ENCODE results near the gene AJAP1.

The AJAP1 gene

GRCh38 chr1:4728319-4729089 lies 74.1 kb downstream of the AJAP1 start:
- H3K4me3 ChIP-seq (replicated peaks; ENCODE audit: low read depth, low read length), result no peak overlapping the region
- no peaks in the 10 kb centered on the region for H3K36me3 ChIP-seq (ENCODE audit: control insufficient read depth, insufficient read depth, low read length)
- no peaks in the 10 kb centered on the region for H3K27me3 ChIP-seq (replicated peaks; ENCODE audit: control insufficient read depth, insufficient read depth, low read length)
- DNase-seq (ENCODE audit: extremely low read depth, insufficient read length), result no peak
- no peak for TF ChIP-seq CTCF (IDR thresholded peaks at IDR 0.05; ENCODE audit: insufficient read depth, low read length, poor library complexity, severe bottlenecking)

- DNase-seq (ENCODE audit: extremely low read depth, insufficient read length), result no peak
- Histone ChIP-seq H3K36me3 (ENCODE audit: control insufficient read depth, insufficient read depth, low read length) (no peaks in the 10 kb centered on the region), H3K4me3 (replicated peaks; ENCODE audit: low read depth, low read length) (no peak overlapping the region), H3K27me3 (replicated peaks; ENCODE audit: control insufficient read depth, insufficient read depth, low read length) (no peaks in the 10 kb centered on the region)
- TF ChIP-seq CTCF (IDR thresholded peaks at IDR 0.05; ENCODE audit: insufficient read depth, low read length, poor library complexity, severe bottlenecking), result no peak
These were observed 74.7 kb downstream of the AJAP1 start for GRCh38 chr1:4729090-4729471.

- H3K27me3 ChIP-seq (replicated peaks; ENCODE audit: control insufficient read depth, insufficient read depth, low read length), result no peaks in the 10 kb centered on the region
- no peaks in the 10 kb centered on the region for H3K36me3 ChIP-seq (ENCODE audit: control insufficient read depth, insufficient read depth, low read length)
- H3K4me3 ChIP-seq (replicated peaks; ENCODE audit: low read depth, low read length), result no peak overlapping the region
- TF ChIP-seq CTCF (IDR thresholded peaks at IDR 0.05; ENCODE audit: insufficient read depth, low read length, poor library complexity, severe bottlenecking), result no peak
- no peak for DNase-seq (ENCODE audit: extremely low read depth, insufficient read length)
These were observed 75.7 kb downstream of the AJAP1 start for GRCh38 chr1:4730078-4730477.

- no peak for TF ChIP-seq CTCF (IDR thresholded peaks at IDR 0.05; ENCODE audit: insufficient read depth, low read length, poor library complexity, severe bottlenecking)
- Histone ChIP-seq H3K4me3 (replicated peaks; ENCODE audit: low read depth, low read length) (no peak overlapping the region), H3K27me3 (replicated peaks; ENCODE audit: control insufficient read depth, insufficient read depth, low read length) (no peaks in the 10 kb centered on the region), H3K36me3 (ENCODE audit: control insufficient read depth, insufficient read depth, low read length) (no peaks in the 10 kb centered on the region)
- no peak for DNase-seq (ENCODE audit: extremely low read depth, insufficient read length)
These were observed 79.2 kb downstream of the AJAP1 start for GRCh38 chr1:4733446-4734177.

- no peaks in the 10 kb centered on the region for H3K27me3 ChIP-seq (replicated peaks; ENCODE audit: control insufficient read depth, insufficient read depth, low read length)
- H3K4me3 ChIP-seq (replicated peaks; ENCODE audit: low read depth, low read length), result no peak overlapping the region
- DNase-seq (ENCODE audit: extremely low read depth, insufficient read length), result no peak
- no peaks in the 10 kb centered on the region for H3K36me3 ChIP-seq (ENCODE audit: control insufficient read depth, insufficient read depth, low read length)
- no peak for TF ChIP-seq CTCF (IDR thresholded peaks at IDR 0.05; ENCODE audit: insufficient read depth, low read length, poor library complexity, severe bottlenecking)
These were observed 79.8 kb downstream of the AJAP1 start for GRCh38 chr1:4734219-4734618.

Data from GM06990 (cell line).